Measurements from ENCODE around the gene ZMYND8.
"Not testable (repeated sequence)": the region's sequence is repeated elsewhere in the genome, so short reads cannot be mapped to it uniquely, and the experiment has no call there.

ZMYND8 gene

GRCh38 chr20:47181056-47181862, 175.2 kb downstream of the ZMYND8 start:
- TF ChIP-seq CTCF (IDR thresholded peaks at IDR 0.05; ENCODE audit: poor library complexity, severe bottlenecking) = no peak
- Histone ChIP-seq H3K9me3 (ENCODE audit: severe bottlenecking) (no peaks in the 10 kb centered on the region), H3K4me3 (ENCODE audit: severe bottlenecking) (no peak overlapping the region), H3K27ac (ENCODE audit: poor library complexity, severe bottlenecking) (no peak overlapping the region), H3K36me3 (ENCODE audit: low read depth) (no peaks in the 10 kb centered on the region), H3K27me3 (ENCODE audit: insufficient read depth, poor library complexity, severe bottlenecking) (no peaks in the 10 kb centered on the region), H3K4me1 (ENCODE audit: insufficient read depth, poor library complexity, severe bottlenecking) (no peaks in the 10 kb centered on the region)
- DNase-seq (ENCODE audit: low spot score) (peak; percentile 87), ATAC-seq (ENCODE audit: low read depth) (peak; percentile 97)

- Histone ChIP-seq H3K27ac (ENCODE audit: poor library complexity, severe bottlenecking) (no peak overlapping the region), H3K9me3 (ENCODE audit: severe bottlenecking) (no peaks in the 10 kb centered on the region), H3K36me3 (ENCODE audit: low read depth) (no peaks in the 10 kb centered on the region), H3K4me1 (ENCODE audit: insufficient read depth, poor library complexity, severe bottlenecking) (no peaks in the 10 kb centered on the region), H3K4me3 (ENCODE audit: severe bottlenecking) (no peak overlapping the region), H3K27me3 (ENCODE audit: insufficient read depth, poor library complexity, severe bottlenecking) (no peaks in the 10 kb centered on the region)
- DNase-seq (ENCODE audit: low spot score) = no peak
- TF ChIP-seq CTCF (IDR thresholded peaks at IDR 0.05; ENCODE audit: poor library complexity, severe bottlenecking) = no peak
- no peak for ATAC-seq (ENCODE audit: low read depth)
These were observed 177.2 kb downstream of the ZMYND8 start for GRCh38 chr20:47179267-47179666.

- Histone ChIP-seq H3K9me3 (ENCODE audit: severe bottlenecking) (no peaks in the 10 kb centered on the region), H3K4me1 (ENCODE audit: insufficient read depth, poor library complexity, severe bottlenecking) (no peaks in the 10 kb centered on the region), H3K36me3 (ENCODE audit: low read depth) (no peaks in the 10 kb centered on the region), H3K27ac (ENCODE audit: poor library complexity, severe bottlenecking) (no peak overlapping the region), H3K4me3 (ENCODE audit: severe bottlenecking) (no peak overlapping the region), H3K27me3 (ENCODE audit: insufficient read depth, poor library complexity, severe bottlenecking) (no peaks in the 10 kb centered on the region)
- DNase-seq (ENCODE audit: low spot score) (no peak), ATAC-seq (ENCODE audit: low read depth) (no peak)
- TF ChIP-seq CTCF (IDR thresholded peaks at IDR 0.05; ENCODE audit: poor library complexity, severe bottlenecking) = no peak
These were observed 177.6 kb downstream of the ZMYND8 start for GRCh38 chr20:47178851-47179250.

- no peak for ATAC-seq (ENCODE audit: low read depth)
- no peaks in the 10 kb centered on the region for H3K4me1 ChIP-seq (ENCODE audit: insufficient read depth, poor library complexity, severe bottlenecking)
- no peak for TF ChIP-seq CTCF (IDR thresholded peaks at IDR 0.05; ENCODE audit: poor library complexity, severe bottlenecking)
These were observed 178.2 kb downstream of the ZMYND8 start for GRCh38 chr20:47178277-47178676.

GRCh38 chr20:47176217-47176616, 180.3 kb downstream of the ZMYND8 start:
- H3K27me3 ChIP-seq (ENCODE audit: insufficient read depth, poor library complexity, severe bottlenecking); H3K9me3 ChIP-seq (ENCODE audit: severe bottlenecking); H3K36me3 ChIP-seq (ENCODE audit: low read depth); ATAC-seq (ENCODE audit: low read depth); H3K4me1 ChIP-seq (ENCODE audit: insufficient read depth, poor library complexity, severe bottlenecking); H3K27ac ChIP-seq (ENCODE audit: poor library complexity, severe bottlenecking); H3K4me3 ChIP-seq (ENCODE audit: severe bottlenecking); DNase-seq (ENCODE audit: low spot score): not testable (repeated sequence)

More at GRCh38 chr20:47178277-47178676, 178.2 kb downstream of the ZMYND8 start:
- no peaks in the 10 kb centered on the region for H3K36me3 ChIP-seq (ENCODE audit: low read depth)
- no peak overlapping the region for H3K27ac ChIP-seq (ENCODE audit: poor library complexity, severe bottlenecking)
- no peaks in the 10 kb centered on the region for H3K27me3 ChIP-seq (ENCODE audit: insufficient read depth, poor library complexity, severe bottlenecking)
- no peak overlapping the region for H3K4me3 ChIP-seq (ENCODE audit: severe bottlenecking)
- DNase-seq (ENCODE audit: low spot score) = no peak
- H3K9me3 ChIP-seq (ENCODE audit: severe bottlenecking) = no peaks in the 10 kb centered on the region

Data from RWPE2 (cell line).